Measurements from ENCODE around the gene FAM13A. TPM values are rescaled to one million over a fixed set of nuclear protein-coding genes. Genes with fewer than 3 reads are reported as not detected.

The FAM13A gene
- polyA plus RNA-seq, 1 of the 3 experiments (the other 2 are of a cell fraction): 0.67 TPM

DNA sequence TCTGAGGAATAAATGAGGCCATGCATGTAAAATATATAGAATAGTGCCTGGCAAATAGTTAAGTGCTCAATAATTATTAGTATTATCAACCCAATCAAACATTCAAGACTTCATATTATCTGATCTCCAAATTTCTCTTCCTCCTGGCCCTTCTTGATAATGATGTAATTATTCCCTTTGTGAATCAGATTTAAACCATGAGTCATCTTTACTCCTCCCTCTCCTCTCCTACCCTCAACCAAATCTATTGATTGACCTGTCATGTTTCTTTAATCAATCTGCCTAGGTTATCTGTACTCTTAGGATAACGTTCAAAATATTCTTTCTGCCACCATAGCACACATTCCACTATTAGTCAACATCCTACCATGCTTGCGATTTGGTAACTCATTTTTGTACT lies 229.5 kb downstream of the FAM13A start:
- Histone ChIP-seq H2AFZ (ENCODE audit: low read depth) (no peak overlapping the region), H3K79me2 (ENCODE audit: insufficient read depth) (no peaks in the 10 kb centered on the region), H3K9me3 (no peaks in the 10 kb centered on the region), H3K4me3 (ENCODE audit: low read depth in 2 of 2, low read length in 1 of 2) (no peak overlapping the region), H3K4me1 (ENCODE audit: control insufficient read depth in 1 of 2, insufficient read depth in 2 of 2, low read depth in 1 of 2, low read length in 1 of 2) (no peaks in the 10 kb centered on the region; a peak in 2 of 4 replicates), H3K27me3 (ENCODE audit: insufficient read depth) (no peaks in the 10 kb centered on the region), H3K27ac (ENCODE audit: low read depth in 2 of 2, low read length in 1 of 2) (no peak overlapping the region), H3F3A (replicated peaks; ENCODE audit: insufficient read depth) (peaks cover 4% of the 10 kb centered on the region), H3K4me2 (no peak overlapping the region), H4K20me1 (ENCODE audit: insufficient read depth) (no peaks in the 10 kb centered on the region), H3K9me2 (no peaks in the 10 kb centered on the region), H3K36me3 (replicated peaks in 1 of 2; ENCODE audit: control insufficient read depth in 1 of 2, insufficient read depth in 2 of 2, low read length in 1 of 2) (no peaks in the 10 kb centered on the region), H3K9ac (no peak overlapping the region)
- CTCF ChIA-PET: no interaction called here
- no peak for DNase-seq
- TF ChIP-seq MEF2A (IDR thresholded peaks at IDR 0.05; ENCODE audit: borderline replicate concordance, low read depth): no peak
- no peak for TF ChIP-seq CTCF (IDR thresholded peaks at IDR 0.05)
- no peak for TF ChIP-seq FOXM1 (IDR thresholded peaks at IDR 0.05; ENCODE audit: low read depth)
- TF ChIP-seq, protein P1, sequence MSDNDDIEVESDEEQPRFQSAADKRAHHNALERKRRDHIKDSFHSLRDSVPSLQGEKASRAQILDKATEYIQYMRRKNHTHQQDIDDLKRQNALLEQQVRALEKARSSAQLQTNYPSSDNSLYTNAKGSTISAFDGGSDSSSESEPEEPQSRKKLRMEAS (IDR thresholded peaks at IDR 0.05; ENCODE audit: low read depth): no peak
- TF ChIP-seq YY1 (IDR thresholded peaks at IDR 0.05; ENCODE audit: low read depth): no peak
- TF ChIP-seq EP300 (IDR thresholded peaks at IDR 0.05; ENCODE audit: borderline replicate concordance in 1 of 2, low read depth in 1 of 2, low read length in 1 of 2): no peak
- TF ChIP-seq ELF1 (IDR thresholded peaks at IDR 0.05): no peak
- no peak for TF ChIP-seq RFX5 (IDR thresholded peaks at IDR 0.05; ENCODE audit: low read length)
- TF ChIP-seq MXI1 (IDR thresholded peaks at IDR 0.05; ENCODE audit: low read depth, low read length): no peak
- TF ChIP-seq, protein P2, sequence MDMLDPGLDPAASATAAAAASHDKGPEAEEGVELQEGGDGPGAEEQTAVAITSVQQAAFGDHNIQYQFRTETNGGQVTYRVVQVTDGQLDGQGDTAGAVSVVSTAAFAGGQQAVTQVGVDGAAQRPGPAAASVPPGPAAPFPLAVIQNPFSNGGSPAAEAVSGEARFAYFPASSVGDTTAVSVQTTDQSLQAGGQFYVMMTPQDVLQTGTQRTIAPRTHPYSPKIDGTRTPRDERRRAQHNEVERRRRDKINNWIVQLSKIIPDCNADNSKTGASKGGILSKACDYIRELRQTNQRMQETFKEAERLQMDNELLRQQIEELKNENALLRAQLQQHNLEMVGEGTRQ (IDR thresholded peaks at IDR 0.05; ENCODE audit: borderline replicate concordance, low read depth, low read length): no peak
- TF ChIP-seq SIN3A (IDR thresholded peaks at IDR 0.05; ENCODE audit: borderline replicate concordance, low read depth, low read length): no peak
- TF ChIP-seq NRF1 (IDR thresholded peaks at IDR 0.05; ENCODE audit: low read depth, low read length): no peak
- no peak for TF ChIP-seq RCOR1 (IDR thresholded peaks at IDR 0.05; ENCODE audit: low read length)
- no peak for TF ChIP-seq FOSL2 (IDR thresholded peaks at IDR 0.05; ENCODE audit: borderline replicate concordance, low read depth)
- 63% methylated on average over 2 of the region's 2 CpGs for WGBS (ENCODE audit: low lambda C conversion rate)
- POLR2A ChIA-PET: no interaction called here

DNA sequence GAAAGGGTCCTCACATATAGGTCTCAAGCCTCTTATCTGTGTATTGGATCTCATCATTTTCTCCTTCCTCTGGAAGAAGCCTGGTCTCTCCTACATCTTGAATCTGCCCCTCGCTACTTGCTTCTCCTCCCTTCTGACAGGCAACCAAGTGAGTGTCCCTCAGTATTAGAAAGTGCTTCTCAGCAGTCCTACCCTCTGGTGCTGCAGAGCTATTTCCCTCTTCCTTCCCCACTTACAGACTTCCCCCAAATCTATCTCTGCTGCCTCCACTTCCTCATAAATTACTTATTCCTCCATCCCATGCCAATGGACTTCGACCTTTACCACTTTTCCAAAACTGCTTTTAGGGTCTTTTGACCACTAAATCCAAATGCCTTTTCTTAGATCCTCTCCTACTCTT lies 230.2 kb downstream of the FAM13A start:
- H4K20me1 ChIP-seq (ENCODE audit: insufficient read depth): no peaks in the 10 kb centered on the region
- H2AFZ ChIP-seq (ENCODE audit: low read depth): no peak overlapping the region
- H3K9me3 ChIP-seq: no peaks in the 10 kb centered on the region
- no peaks in the 10 kb centered on the region; a peak in 2 of 4 replicates for H3K4me1 ChIP-seq (ENCODE audit: control insufficient read depth in 1 of 2, insufficient read depth in 2 of 2, low read depth in 1 of 2, low read length in 1 of 2)
- no peak for DNase-seq
- H3K27ac ChIP-seq (ENCODE audit: low read depth in 2 of 2, low read length in 1 of 2): no peak overlapping the region
- H3K27me3 ChIP-seq (ENCODE audit: insufficient read depth): no peaks in the 10 kb centered on the region
- POLR2A ChIA-PET: no interaction called here
- CTCF ChIA-PET: no interaction called here
- no peaks in the 10 kb centered on the region for H3K79me2 ChIP-seq (ENCODE audit: insufficient read depth)
- 84% methylated on average over 2 of the region's 2 CpGs for WGBS (ENCODE audit: low lambda C conversion rate)
- H3K9me2 ChIP-seq: no peaks in the 10 kb centered on the region
- no peak overlapping the region for H3K4me2 ChIP-seq
- peaks cover 4% of the 10 kb centered on the region for H3F3A ChIP-seq (replicated peaks; ENCODE audit: insufficient read depth)
- H3K36me3 ChIP-seq (replicated peaks in 1 of 2; ENCODE audit: control insufficient read depth in 1 of 2, insufficient read depth in 2 of 2, low read length in 1 of 2): no peaks in the 10 kb centered on the region
- H3K9ac ChIP-seq: no peak overlapping the region
- TF ChIP-seq FOXJ3 (CRISPR knock-in tag; IDR thresholded peaks at IDR 0.05) (no peak), JUND (IDR thresholded peaks at IDR 0.05) (no peak), RXRA (IDR thresholded peaks at IDR 0.05; ENCODE audit: borderline replicate concordance, low read depth) (no peak), SMC3 (IDR thresholded peaks at IDR 0.05; ENCODE audit: low read depth, low read length) (no peak), SIN3A (IDR thresholded peaks at IDR 0.05; ENCODE audit: borderline replicate concordance, low read depth, low read length) (no peak), NRF1 (IDR thresholded peaks at IDR 0.05; ENCODE audit: low read depth, low read length) (no peak)
- no peak overlapping the region for H3K4me3 ChIP-seq (ENCODE audit: low read depth in 2 of 2, low read length in 1 of 2)
